GM18909 (cell line): ENCODE results near the gene MEX3A.
"Not testable (repeated sequence)": the region's sequence is repeated elsewhere in the genome, so short reads cannot be mapped to it uniquely, and the experiment has no call there.

Experiments
- ATAC-seq: cut with Tn5 transposase; IDR thresholded peaks from one replicate; pipeline ENCODE4 v1.9.1; 2021; ENCODE audit warnings: mild to moderate bottlenecking; ENCODE audit not compliant: unreplicated experiment, poor library complexity

MEX3A gene

DNA sequence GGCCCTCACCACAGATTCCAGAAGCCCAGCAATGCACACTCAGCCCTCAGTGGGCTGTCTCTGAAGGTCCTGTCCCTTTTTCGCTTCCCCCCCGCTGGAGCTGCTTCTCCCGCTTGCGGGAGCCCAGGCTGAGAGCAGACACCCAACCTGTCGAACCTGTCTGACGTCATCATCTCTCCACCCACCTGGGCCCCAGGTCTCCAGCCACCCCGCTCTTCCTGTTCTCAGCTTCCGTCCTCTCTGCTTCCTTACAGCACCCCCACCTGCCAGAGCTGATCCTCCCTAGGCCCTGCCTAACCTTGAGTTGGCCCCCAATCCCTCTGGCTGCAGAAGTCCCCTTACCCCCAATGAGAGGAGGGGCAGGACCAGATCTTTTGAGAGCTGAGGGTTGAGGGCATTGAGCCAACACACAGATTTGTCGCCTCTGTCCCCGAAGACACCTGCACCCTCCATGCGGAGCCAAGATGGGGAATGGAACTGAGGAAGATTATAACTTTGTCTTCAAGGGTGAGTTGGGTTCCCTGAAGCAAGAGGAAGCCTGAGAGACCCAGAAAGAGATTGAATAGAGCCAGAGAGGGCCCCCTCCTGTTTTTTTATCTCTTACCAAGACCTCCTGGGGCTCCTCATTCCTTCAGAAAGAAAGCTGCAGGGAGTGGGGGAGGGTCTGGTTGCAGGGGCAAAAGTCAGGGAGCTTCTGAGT lies 21.2 kb downstream of the MEX3A start, which contains the start of gene RAB25:
RAB25 (plus strand) TSS at position 224 of the 700 bp plus-strand sequence; CDS start at position 465, 241 bp downstream.
- no peak for ATAC-seq

DNA sequence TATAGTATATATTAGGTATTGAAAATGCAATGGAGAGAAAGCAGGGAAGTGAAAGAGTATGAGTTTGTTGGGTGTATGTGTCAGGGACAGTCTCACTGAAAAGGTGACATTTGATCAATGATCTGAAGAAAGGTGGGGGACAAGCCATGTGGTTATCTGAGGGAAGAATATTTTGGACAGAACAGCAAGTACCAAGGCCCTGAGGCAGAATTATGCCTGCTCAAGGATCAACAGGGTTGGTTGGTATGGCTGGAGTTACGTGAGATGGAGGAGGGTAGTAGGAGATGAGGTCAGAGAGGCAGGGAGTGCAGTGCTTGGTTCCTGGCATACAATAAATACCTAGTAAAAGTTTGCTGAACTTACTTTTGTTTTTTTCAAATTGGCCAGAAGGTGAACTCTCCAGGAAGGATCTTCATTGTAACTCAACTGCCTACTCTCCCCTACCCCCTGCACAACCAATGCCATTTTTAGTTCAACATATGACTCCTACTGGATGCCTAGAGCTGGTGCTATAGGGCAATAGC lies 25.9 kb downstream of the MEX3A start:
- no peak for ATAC-seq

DNA sequence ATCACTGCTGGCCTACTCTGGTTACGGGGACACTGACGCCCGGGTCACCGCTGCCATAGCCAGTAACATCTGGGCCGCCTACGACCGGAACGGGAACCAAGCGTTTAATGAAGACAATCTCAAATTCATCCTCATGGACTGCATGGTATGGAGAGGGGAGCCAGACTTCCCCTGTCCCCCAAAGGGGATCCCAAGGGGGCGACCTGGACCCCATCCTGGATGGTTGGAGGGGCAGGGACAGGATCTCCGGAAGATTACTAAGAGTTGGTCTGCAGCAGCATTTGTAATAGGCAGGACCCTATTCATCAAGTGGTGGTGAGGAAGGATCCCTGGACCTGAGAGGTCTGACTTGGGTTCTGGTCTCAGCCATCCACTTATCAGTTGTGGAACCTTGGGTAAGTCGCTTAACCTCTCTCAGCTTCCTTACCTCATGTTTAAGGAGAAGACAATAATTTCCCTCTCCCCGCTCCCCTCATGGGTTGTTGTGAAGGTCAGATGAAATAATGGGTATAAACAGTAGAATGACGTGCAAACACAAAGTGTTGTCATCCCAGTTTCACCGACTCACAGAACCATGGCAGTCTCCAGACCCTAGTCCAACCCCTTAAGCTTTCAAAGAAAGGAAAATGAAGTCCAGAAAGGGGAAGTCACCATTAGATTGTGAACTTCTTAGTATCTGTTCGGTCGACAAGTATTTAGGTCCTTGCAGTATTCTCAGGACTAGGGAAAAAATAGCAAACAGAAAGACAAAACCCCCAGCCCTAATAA lies 26.8 kb downstream of the MEX3A start:
- ATAC-seq, result peak; percentile 1

DNA sequence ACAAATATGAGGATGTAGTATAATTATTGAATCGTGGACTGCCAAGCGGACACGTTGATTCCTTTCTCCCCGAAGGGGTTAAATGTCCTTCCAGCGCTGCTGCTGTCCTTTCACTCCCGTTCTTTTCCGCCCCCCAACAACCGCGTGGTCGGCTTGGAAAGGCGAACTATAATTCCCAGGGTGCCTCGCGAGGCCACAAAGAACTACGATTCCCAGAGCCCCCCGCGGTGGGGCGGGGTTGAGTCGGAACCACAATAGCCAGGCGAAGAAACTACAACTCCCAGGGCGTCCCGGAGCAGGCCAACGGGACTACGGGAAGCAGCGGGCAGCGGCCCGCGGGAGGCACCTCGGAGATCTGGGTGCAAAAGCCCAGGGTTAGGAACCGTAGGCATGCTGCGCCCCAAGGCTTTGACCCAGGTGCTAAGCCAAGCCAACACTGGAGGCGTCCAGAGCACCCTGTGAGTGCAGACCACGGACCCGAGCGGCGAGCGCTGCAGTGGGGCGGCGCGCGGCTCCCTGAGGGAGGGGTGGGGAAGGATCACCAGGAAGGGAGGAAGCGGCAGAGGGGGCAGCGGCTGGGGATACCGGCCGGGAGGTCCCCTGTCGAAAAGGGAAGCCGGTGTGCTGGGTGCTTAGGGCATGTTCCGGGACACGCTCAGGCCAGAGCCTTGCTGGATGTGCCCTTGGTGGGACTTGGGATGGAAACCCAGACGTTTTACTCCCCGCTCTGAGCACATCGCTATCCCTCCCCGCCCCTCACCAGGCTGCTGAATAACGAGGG lies 27.6 kb downstream of the MEX3A start, which contains the start of gene LAMTOR2:
LAMTOR2 (plus strand) TSS at position 283 of the 781 bp plus-strand sequence; CDS start at position 391, 108 bp downstream.
- ATAC-seq, result peak; percentile 71

DNA sequence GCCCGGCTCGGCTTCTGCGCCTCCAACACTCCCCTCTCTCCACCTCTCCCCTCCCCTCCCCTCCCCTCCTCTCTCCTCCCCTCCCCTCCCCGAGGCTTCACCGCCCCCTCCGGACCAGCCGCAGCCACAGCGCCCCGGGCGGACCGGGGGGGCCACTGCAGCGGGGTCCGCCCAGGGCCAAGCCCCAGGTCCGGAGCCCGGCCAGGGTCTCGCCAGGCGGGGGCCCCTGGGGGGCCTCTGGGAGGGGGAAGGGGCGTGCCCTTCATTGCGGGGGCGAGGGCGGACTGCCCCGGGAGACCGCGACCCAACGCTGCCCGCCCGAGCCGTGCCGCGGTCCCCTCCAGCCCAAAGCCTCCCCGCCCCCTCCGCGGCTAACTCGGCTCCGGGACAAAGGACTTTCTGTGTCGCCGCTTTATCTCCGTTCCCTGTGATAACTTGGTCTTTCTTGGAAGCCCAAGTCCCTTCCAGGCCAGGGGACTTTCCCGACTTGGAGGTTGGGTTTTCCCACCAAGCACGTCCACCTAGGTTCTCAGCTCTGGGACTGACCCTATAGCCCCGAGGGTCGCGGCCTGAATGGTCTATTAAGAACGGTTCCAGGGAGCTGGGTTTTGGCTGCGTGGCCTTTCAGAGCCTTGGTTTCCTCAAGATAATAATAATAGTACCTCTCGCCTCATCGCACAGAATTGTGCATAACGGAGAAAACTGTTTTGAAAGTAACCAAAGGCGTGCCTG lies 28.3 kb downstream of the MEX3A start, which contains the start of gene UBQLN4:
UBQLN4 (minus strand) TSS at position 31 of the 732 bp plus-strand sequence. CDS start 97 bp downstream, outside the sequence.
- peak; percentile 47 for ATAC-seq

DNA sequence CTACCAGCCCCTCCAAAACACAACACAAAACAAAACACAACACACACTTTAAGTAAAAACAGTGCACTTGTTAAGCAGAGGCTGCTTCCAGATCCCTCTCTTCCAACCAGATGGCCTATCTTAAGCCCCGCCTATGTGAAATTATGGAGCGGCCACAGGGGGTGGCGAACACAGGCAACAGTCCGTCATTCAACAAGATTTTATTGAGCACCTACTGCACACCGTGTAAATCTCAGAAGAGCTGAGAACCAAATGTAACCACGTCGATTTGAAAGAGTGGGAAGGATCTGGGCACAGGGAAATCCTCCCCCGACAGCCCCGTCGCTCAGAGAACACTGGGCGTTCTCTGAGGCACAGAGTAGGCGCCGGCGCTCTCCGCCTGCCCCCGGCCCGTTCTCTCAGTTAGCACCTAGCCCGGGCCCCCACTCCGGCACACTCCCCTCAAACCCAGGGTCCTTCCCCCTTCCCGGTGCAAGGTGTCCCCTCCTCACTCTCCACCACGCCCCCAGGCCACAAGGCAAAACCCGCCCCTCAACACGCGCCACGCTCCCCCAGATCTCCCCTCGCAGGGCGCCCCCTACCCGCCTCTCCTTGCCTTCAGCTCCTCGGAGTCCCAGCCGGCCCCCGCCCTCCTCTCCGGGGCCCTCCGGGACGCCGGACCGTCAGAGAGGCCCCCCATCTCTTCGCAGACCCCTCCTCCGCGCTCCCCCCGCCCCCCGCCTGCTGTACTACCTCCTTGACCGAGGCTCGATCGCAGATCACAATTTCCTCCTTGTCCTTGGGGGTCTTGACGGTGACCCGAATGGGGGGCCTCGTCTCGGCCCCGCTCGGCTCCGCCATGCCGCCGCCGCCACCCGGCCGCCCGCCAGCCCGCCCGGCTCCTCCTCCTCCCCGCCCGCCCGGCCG lies 29.1 kb downstream of the MEX3A start:
- peak; percentile 23 for ATAC-seq

DNA sequence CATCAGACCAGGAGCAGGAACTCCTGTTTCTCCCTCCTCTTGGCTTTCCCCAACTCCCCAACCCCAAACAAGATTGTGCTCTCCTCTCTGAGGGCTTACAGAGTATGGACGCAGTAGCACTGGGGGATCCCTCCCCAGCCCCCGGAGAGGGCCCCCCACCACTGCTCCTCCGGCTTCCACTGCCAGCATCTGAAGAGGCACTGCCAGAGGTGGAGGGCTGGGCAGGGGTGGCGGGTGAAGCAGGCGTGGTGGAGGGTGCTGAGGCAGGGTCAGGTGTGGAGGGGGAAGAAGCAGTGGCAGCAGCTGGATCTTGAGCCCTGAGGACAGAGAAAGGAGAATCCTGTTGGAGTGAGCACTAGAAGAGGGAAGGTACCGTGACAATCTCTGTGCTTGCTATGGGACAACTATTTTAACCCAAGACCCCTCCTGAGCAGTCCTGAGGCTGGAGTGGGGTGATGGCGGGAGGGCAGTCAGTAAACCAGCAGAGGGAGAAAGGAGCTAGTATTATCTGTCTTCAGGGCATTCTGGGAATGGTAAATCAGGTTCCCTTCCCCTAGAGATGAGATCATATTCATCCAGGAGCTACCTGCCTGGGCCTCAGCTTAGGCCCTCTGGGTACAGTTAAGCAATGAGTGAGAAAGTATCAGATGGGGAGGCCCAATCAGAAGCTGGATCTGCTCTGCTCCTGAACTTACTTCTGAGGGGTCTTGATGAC lies 31.1 kb downstream of the MEX3A start:
- no peak for ATAC-seq

DNA sequence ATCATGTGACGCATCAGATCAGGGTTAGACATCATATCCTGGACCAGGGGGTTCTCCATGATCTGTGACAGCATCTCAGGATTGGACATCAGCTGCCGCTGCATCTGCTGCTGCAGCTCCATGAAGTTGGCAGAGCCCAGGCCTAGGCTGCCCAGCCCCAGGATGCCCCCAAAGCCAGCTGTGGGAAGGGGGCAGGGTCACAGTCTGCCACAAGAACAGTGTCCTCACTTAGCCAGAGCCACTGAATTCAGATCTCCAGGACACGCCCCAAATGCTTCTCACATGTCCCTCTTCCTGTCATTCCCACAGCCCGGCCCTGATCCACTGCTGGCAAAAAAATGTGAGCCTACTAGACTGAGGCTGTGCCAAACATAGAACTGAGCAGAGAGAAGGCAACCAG lies 31.9 kb downstream of the MEX3A start:
- ATAC-seq, result no peak

DNA sequence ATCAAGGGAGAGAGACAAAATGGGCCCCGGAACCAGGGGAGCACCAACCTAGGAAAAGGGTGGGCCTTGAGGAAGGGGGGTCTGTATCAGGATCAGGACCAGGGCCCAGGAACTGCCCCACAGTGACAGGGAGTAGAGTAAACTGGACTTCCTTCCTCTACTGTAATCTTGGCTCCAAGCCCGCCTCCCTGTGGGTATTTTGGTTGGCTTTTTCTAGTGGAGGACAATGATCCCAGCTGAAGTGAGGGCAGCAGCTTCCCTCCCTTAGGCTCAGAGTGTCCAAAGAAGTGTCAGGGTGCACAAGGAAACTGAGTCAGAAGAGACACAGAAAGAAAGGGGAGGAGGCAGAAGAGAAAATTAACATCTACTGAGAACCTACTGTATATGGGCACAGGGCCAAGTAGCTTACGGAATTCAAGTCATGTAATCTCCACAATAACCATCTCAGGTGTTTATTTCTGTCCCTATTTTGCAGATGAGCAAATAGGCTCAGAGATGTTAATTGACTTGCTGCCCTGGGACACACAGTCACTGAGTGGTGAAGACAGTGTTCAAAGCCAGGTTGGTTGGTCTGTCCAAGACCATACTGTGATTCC lies 33.5 kb downstream of the MEX3A start:
- ATAC-seq, result no peak

DNA sequence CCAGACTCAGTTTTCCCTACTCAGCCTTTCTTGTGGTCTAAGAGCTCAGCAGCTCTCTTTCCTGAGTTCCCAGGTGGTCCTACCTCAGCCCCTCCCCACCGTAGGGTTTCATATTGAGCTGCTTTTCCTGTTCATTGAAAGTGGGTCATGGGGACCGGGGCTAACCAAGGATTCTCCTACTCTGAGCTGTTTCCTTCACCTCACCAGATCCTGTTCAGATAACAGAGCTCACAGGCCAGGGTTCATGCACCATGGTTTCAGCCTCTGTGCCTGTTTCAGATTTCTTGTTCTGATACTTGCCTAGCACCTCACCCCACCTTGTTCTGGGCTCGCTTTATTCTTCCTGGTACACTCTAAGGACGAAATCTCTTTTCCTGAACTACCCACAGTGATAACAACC lies 37.2 kb downstream of the MEX3A start:
- ATAC-seq, result no peak

DNA sequence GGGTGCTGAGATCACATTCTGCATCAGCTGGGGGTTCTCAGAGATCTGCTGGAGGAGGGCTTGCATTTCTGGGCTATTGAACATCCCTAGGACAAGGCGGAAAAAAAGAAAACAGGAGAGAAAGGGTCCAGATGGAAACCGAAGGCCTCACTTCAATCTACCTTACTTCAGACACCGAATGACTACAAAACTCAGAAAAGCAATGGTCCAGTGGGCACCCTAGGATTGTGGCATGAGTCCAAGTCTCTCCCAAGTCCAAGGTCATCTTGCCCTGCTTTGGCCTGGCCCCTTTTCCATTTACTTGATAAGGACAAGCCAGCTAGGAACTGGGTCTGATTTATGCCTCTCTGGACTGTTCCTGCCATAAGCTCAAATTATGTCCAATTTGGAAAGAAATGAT lies 39.4 kb downstream of the MEX3A start:
- no peak for ATAC-seq

DNA sequence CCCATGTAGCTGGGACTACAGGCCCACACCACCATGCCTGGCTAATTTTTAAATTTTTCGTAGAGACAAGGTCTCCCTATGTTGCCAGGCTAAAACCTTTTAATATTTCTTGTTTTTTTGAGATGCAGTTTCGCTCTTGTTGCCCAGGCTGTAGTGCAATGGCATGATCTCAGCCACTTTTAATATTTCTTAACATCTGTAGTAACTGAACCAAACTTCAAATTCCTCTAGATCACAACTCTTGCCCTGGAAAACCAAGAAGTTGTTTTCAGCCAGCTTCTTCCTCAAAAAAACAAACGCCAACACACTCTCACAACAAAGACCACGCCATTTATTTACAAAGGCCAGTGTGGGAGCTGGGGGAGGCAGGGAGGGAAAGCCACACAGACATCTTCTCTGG lies 47.3 kb downstream of the MEX3A start:
- not testable (repeated sequence) for ATAC-seq

DNA sequence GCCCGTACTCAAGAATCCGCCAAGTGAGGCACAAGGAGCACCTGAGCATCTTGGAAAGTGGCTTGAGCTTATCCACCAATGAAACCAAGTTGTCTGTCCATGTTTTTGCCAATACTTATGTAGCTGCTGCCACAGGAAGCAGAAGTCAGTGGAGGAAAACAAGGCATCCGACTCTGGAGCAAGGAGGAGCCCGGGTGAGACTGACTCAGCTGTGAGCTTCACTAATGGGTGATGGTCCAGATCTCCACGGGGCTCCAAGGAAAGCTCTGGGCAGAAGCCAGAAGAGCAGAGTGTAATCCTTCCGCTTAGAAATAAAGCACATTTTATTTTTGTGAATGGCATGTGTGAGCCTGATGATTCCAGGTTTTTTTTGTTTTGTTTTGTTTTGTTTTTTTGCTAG lies 49.3 kb downstream of the MEX3A start:
- no peak for ATAC-seq

DNA sequence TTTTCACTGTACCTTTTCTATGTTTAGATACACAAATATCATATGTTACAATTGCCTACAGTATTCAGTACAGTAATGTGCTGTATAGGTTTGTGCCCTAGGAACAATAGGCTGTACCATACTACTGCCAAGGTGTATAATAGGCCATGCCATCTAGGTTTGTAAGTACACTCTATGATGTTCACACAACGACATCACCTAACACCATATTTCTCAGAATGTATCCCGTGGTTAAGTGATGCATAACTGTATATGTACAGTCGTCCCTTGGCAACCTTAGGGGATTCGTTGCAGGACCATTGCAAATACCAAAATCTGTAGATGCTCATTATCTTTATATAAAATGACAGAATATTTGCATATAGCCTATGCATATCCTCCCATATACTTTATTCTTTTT lies 55.7 kb downstream of the MEX3A start:
- no peak for ATAC-seq

DNA sequence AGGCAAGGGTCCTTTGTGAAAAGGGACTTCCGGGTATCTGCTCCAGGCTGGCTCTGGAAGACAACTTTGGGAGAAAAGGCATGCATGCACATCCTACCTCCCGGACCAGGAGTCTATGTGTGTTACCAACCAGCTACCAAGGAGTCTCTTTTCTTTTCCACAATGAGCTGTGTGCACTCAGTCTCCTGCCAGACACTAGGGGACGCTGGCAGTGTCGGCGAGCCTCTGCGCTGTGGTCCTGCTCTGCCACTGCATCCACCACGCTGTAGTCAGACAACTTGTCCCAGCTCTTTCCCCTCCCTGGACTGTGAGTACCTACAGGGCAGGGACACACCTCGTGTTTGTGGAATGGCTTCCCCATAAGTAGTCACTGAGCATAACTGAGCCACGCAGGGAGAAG lies 56.4 kb downstream of the MEX3A start:
- no peak for ATAC-seq

DNA sequence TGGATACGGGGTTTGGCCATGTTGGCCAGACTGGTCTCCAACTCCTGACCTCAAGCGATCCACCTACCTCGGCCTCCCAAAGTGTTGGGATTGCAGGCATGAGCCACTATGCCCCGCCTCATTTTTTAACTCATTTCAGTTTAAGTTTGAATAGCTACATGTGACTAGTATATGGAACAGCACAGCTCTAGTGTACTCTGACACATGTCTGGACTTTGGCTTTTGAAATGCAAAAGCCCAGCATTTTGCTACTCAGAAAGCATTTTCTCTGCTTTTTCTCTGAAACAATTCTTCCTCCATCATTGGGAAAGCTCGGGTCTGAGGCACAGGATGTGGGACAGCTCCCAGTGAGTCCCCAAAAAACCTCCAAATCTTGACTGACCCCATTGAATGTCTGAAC lies 57.5 kb downstream of the MEX3A start:
- no peak for ATAC-seq
